Right lung (tissue), 5 donors: Measurements from ENCODE around the gene NCAN. TPM values are rescaled to one million over a fixed set of nuclear protein-coding genes. Genes with fewer than 3 reads are reported as not detected.

Experiments used
- DNase-seq, 2 donors: peaks; one replicate each; pipeline ENCODE4 v3.0.0-alpha.2; 2013
- polyA plus RNA-seq, 5 donors: library from polyadenylated mRNA; unstranded; fragments of 120-200 nt; gene quantifications; one replicate each; pipeline versions ENCODE4 v1.2.1 to v1.2.3, GENCODE V29; 2013; ENCODE audit warnings: inconsistent platforms in 1 of 5, low replicate concordance in 1 of 5; ENCODE audit not compliant: insufficient read length in 5 of 5, insufficient read depth in 1 of 5

The NCAN gene
- polyA plus RNA-seq, 5 donors = 0.03 to 0.09 (median 0.05) TPM

- no peak for DNase-seq
Observed at GRCh38 chr19:19258589-19259338, 47.0 kb downstream of the NCAN start.

GRCh38 chr19:19259741-19260140 is 48.0 kb downstream of the NCAN start:
- DNase-seq = no peak

GRCh38 chr19:19260417-19261214 is 48.9 kb downstream of the NCAN start:
- no peak for DNase-seq

GRCh38 chr19:19261350-19262189 is 49.8 kb downstream of the NCAN start:
- DNase-seq = peak in 1 of 2 donors; percentile 49

GRCh38 chr19:19262190-19263057 is 50.7 kb downstream of the NCAN start:
- no peak for DNase-seq

DNA sequence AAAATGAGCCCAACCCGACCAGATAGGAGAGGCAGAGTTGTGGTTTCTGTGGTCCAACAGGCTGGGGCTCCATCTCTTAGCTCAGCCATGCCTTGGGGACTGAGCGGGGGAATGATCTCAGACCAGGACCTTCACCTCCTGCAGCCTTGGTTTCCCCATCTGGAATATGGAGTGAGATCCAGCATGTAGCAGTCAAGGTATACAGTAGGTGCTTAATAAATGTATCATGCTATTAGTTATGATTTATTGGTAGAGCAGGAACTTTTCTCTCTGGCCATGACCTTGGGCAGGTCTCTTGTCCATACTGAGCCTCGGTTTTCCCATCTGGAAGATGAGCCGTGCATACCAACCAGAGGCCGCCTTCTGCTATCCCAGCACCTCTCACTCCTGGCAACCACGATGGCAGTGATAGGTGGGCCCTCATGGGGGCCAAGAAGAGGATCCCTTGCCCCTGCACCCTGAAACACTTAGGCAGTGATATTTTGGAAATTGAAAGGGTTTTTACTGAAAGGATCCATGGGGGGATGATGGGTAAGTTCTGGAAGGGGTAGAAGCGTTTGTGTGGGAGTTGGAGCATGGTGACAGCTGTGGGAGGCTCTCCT is 52.2 kb downstream of the NCAN start:
- DNase-seq = no peak

DNA sequence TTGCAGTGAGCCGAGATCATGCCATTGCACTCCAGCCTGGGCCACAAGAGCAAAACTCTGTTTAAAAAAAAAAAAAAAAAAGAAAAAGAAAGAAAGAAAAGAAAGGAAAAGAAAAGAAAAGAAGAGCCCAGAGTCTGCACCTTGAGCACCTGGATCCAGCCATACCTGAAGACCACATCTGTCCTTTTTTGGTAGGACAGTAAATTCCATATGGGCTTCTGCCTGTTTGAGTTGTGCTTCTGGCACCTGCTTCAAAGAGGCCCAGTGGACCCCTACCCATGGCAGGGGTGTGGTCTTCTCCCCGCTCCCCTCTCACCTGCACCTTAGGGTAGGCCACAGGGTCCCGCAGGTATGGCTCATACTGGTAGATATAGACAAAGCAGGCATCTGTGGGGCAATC is 55.5 kb downstream of the NCAN start:
- no peak for DNase-seq

DNA sequence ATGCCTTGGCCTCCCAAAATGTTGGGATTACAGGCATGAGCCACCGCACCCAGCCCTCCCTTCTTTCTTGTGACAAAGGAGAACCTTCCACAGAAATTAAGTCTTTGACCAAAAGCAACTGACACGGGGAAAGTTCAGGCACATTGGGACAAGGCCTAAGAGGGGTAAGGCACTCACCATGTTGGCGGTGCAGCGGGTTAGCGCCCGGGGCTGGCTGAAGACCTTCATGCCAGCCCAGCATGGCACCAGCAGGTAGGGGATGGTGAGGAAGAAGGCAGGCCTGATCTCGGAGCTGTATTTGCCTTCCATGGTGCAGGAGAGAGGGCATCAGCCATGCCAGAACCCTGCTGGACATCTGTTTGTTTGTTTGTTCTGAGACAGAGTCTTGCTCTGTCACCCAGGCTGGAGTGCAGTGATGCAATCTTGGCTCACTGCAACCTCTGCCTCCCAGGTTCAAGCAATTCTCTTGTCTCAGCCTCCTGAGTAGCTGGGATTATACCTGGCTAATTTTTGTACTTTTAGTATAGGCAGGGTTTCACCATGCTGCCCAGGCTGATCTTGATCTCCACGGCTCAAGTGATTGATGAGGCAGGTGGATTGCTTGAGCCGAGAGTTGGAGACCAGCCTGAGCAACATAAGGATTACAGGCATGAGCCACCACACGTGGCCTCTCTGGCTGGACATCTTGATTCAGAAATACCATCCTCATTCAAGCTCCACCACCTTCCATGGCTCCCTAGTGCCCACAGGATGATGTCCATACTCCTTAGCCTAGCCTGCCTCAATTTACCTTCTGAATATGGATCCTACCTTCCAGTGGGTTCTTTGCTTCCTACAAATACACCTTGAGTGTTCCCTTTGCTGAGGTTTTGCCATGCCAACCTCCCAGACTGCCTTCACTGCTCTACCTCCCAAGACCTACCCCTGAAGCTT is 57.0 kb downstream of the NCAN start:
- DNase-seq = no peak

DNA sequence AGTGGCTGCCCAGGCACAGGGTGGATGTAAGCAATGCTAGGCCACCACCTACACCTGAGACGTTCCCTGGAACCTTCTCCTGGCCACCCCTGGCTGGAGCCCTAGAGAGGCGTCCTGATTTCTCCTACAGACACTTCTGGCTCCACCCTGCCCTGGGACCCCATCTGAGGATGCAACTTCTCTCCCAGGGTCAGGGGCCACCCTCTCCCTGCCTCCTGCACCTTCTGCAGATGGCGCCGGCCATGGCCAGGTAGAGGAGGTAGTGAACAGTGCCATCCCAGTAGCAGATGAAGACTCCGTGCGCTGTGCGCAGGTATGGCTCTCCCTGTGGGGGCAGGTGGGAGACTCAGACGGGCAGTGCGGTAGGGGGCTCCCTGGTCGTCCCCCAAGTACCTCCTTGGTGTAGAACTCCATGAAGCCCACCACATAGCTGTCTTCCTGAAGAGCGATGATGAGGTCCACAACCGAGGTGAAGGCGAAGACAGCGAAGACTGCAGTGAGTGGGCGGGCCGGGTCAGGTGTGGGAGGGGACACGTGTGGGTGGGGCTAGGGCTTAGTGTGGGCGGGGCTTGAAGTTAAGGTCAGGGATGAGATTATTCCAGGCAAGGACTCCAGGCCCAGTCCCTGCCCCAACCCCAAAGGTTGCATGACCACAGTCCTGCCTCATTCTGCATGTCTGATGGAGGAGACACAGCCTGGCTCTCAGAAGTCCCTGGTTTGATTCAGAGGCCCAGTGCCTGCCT is 58.4 kb downstream of the NCAN start:
- no peak for DNase-seq

DNA sequence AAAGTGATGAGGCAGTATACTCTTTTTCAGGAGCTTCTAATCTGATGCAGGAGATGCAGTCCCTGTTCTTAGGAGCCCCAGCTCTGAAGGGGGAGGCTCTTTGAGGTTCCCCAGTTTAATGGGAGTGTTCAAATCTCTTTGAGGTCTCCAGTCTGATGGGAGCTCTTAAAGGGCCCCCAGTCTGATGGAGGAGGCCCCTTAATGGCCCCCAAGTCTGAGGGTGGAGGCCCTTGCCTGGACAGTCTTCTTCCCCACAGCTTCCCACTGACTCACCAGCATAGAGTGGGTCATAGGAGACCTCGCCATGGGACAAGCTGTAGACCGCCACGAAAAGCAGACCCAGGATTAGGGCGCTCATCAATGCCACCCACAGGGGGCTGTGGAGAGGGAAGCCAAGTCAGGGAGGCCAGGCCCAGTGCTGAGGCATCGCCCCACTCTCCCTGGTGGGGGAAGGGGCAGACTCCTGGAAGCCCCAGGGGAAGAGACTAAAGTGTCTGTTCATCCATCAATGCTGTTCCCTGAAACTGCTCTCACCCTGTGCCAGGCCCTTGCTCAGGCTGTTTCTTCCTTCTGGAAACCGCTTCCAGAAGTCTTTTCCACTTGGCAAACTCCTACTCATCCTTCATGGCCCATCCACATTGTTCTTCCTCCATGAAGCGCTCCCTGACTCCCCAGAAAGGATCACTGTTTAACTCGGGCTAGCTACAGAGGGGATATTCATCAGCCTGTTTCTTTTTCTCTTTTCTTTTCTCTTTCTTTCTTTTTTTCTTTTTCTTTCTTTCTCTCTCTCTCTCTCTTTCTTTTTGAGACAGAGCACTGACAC is 59.2 kb downstream of the NCAN start:
- no peak for DNase-seq

DNA sequence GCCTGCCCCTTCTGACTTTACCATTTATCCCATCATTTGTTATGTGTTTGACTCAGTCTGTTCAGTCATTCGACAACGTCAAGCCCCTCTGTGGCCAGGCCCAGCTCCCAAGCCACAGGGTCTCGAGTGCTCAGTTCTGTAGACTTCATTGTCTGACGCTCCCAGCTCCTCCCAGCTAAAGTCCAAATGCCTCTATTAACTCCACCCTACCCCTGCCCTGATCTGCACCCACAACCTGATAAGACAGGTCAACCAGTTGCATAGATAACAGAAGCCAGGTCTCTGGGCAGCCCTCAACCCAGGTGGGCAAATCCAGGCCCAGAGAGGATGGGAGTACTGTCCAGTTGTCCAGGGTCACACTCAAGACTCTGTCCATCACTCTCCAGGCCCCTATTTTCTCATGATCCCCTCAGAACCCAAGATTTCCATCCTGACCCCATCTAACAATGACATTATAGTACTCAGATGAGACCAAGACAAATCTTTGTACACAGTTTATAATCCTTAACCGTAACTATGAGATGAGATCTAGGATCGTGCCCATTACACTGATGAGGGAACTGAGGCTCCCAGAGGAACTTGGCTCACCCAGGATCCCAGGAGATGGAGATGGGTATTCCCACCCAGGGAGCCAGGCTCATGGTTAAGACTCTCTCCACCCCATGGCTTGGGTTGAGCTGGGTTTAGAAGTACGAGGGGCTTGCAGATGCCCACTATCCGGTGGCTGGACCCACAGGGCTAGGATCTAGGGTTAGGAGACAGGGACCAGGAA is 60.3 kb downstream of the NCAN start:
- DNase-seq = no peak

- peak; percentile 66 to 78 for DNase-seq
Observed at GRCh38 chr19:19274146-19274545, 62.4 kb downstream of the NCAN start.

- no peak for DNase-seq
Observed at GRCh38 chr19:19274716-19275565, 63.2 kb downstream of the NCAN start.

GRCh38 chr19:19276386-19276785 is 64.6 kb downstream of the NCAN start:
- no peak for DNase-seq

- DNase-seq = no peak
Observed at GRCh38 chr19:19276851-19277250, 65.1 kb downstream of the NCAN start.

- DNase-seq = no peak
Observed at GRCh38 chr19:19278315-19278714, 66.6 kb downstream of the NCAN start.
